Epithelial cell of esophagus (primary cell): Measurements from ENCODE around the gene LRRC17.

Experiments
- DNase-seq: peaks from one replicate; pipeline ENCODE4 v3.0.0; 2010; ENCODE audit warnings: low read depth
- H3K4me3 ChIP-seq: 2 replicates; pipeline ENCODE4 v1.5.1; 2011; ENCODE audit warnings: mild to moderate bottlenecking, low read length, control low read depth
- TF ChIP-seq, protein P1 (sequence below): IDR thresholded peaks from 2 replicates; pipeline ENCODE4 v1.5.1; 2011; ENCODE audit warnings: low read depth, mild to moderate bottlenecking, low read length, control low read depth, inconsistent platforms; ENCODE audit not compliant: insufficient read depth; ENCODE audit errors: missing control alignments

The LRRC17 gene

DNA sequence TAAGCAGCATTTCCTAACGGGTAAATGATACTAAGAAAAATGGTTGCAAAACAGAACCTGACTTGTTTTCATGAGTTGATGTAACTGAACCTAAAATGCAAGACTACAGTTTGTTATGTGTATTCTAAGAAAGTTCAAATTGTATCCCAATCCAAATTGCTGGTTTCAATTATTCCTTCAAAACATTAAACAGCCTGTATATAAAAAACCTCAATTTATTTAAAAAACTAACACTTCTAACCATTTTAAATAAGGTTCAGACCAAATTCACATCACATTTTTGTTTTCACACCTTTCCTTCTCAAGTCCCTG is 80.9 kb downstream of the LRRC17 start:
- DNase-seq: no peak
- TF ChIP-seq, protein P1, sequence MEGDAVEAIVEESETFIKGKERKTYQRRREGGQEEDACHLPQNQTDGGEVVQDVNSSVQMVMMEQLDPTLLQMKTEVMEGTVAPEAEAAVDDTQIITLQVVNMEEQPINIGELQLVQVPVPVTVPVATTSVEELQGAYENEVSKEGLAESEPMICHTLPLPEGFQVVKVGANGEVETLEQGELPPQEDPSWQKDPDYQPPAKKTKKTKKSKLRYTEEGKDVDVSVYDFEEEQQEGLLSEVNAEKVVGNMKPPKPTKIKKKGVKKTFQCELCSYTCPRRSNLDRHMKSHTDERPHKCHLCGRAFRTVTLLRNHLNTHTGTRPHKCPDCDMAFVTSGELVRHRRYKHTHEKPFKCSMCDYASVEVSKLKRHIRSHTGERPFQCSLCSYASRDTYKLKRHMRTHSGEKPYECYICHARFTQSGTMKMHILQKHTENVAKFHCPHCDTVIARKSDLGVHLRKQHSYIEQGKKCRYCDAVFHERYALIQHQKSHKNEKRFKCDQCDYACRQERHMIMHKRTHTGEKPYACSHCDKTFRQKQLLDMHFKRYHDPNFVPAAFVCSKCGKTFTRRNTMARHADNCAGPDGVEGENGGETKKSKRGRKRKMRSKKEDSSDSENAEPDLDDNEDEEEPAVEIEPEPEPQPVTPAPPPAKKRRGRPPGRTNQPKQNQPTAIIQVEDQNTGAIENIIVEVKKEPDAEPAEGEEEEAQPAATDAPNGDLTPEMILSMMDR: no peak
- H3K4me3 ChIP-seq: no peak overlapping the region

GRCh38 chr7:102994567-102994966 is 81.8 kb downstream of the LRRC17 start:
- no peak for DNase-seq
- H3K4me3 ChIP-seq: no peak overlapping the region
- TF ChIP-seq, protein P1: no peak
